GM19324 (cell line): ENCODE measurements around the gene CBL.

Source experiments
- ATAC-seq: cut with Tn5 transposase; IDR thresholded peaks from one replicate; pipeline ENCODE4 v1.9.1; 2021; ENCODE audit warnings: mild to moderate bottlenecking, moderate library complexity; ENCODE audit not compliant: unreplicated experiment, low FRiP score

CBL gene

DNA sequence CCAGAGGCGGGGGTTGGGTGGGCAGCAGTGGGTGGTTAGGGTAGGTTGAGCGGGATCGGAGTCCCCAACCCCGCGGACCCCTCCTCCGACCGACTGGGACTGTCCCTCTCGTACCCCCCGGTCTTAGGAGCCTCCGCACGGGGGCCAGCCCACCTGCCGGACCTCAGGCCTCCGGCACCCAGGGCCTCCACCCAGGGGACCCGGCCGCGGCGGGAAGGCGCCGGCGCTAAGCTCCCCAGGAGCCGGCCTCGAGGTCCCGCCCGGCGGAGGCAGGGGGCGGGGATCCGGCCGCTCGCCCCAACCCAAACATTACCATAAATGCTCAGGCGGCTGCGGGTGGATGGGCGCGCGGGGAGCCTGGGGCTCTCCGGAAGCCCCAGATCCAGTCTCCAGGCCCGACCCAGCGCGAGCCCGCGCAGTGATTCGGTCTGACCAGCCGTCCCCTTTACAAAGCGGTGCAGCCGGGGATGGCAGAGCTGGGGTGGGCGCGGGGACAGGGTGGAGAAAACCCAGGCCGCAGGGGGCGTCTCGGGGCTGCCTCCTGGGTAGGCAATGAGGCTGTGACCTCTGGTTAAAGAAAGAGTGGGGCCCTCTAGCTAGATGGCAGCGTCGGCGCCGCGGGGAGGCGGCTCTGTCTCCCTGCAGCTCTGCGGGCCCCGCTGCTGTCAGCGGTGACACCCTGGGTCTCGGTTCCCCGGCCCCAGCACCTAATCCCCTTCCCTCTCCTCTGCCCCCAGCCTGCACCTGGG is 114.8 kb downstream of the CBL start:
- no peak for ATAC-seq

DNA sequence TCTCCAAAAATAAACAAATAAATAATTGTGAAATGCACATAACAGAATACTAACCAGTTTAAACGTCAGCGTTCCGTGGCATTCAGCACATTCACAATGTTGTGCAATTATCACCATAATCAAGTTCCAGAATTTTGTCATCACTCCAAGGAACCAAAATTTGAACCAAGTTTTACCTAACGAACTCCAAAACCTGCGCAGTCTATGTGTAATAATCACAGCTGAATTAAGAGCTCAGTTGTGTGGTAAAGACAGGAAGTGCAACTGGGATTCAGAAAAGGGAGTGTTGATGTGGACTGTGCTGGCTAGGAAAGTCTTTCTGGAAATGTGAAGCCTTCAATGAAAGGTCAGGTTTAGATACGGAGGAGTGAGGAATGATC is 116.2 kb downstream of the CBL start:
- ATAC-seq: no peak

DNA sequence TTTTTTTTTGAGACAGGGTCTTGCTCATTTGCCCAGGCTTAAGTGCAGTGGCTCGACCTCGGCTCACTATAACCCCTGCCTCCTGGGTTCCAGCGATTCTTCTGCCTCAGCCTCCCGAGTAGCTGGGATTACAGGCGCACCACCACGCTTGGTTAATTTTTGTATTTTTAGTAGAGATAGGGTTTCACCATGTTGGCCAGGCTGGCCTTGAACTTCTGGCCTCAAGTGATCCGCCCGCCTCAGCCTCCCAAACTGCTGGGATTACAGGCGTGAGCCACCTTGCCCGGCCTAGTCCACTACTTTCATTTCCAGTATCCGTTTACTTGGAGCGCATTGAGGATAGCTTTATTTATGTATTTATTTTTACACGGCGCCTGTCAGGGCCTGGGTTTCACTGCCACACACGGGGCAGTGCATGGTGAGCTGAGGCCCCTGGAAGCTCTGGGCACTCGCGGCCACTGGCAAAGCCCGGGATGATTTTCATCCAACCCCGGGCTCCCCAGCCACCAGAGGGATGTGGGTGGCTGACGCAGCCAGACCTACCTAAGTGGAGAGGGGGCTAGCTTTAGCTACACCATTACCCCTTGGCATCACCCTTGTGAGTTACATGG is 116.9 kb downstream of the CBL start:
- no peak for ATAC-seq

DNA sequence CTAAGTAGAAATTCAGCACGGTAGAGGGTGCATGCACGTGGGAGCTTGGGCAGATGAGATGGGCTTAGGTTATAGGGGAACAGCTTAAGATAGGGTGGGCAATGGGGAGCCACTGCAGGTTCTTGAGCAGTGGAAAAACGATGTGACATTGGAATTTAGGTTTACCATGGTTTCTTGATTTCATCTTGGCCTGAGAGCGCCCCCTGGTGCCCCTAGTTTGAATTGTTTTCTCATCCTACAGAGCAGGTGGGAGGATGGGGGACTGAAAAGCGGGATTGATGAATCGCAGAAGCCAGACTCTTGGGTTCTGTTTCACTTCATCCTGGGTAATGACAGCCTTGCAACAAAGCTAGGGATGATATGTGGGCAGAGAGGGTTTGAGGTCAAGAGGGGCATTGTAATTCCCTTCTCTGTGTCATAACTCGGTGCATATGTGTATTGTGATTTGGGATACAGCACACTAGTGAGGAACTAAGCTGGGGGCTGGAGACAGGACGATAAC is 117.4 kb downstream of the CBL start:
- no peak for ATAC-seq

DNA sequence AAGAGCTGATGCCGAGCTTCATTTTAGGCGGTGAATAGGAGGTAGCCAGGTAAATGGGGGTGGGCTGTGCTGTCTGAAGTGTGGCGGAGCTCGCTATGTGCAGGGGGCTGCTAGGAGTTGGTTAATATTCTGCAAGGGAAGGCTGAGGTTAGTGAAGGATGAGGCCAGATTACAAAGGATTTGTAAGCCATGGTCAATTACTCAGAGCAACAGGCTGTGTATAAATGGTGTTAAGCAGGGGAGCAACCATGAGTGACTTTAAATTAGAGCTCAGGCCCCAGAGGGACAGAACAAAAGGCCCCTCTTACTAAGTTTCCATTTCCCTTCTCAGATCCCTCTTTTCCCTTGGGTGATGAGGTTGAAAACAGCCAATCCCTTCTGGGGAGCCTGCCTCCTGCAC is 118.0 kb downstream of the CBL start:
- no peak for ATAC-seq

DNA sequence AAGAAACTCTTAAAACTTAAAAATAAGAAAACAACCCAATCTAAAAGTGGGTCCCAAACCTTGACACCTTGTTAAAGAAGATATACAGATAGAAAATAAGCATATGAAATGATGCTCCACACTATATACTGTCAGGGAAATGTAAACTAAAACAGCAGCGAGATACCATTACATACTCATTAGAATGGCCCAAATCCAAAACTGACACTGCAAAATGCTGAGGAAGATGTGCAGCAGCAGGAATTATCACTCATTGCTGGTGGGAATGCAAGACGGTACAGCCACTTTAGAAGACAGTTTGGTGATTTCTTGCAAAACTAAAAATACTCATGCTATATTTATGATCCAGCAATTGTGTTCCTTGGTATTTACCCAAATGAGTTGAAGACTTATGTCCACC is 123.2 kb downstream of the CBL start:
- no peak for ATAC-seq

DNA sequence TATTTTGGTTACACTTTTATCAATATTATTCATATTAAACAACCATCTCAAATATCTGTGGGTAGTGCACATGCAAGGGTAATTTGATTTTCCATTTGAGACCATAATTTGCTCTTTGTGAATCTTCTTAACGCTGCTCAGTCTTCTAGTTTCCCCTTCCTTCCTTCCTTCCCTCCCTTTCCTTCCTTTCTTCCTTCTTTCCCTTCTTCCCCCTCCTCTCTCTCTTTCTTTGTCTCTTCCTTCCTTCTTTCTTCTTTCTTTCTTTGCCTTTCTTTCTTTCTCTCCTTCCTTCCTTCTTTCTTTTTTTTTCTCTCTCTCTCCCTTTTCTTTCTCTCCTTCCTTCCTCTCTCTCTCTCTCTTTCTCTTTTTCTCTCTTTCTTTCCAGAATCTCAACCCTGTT is 124.1 kb downstream of the CBL start:
- ATAC-seq: no peak

DNA sequence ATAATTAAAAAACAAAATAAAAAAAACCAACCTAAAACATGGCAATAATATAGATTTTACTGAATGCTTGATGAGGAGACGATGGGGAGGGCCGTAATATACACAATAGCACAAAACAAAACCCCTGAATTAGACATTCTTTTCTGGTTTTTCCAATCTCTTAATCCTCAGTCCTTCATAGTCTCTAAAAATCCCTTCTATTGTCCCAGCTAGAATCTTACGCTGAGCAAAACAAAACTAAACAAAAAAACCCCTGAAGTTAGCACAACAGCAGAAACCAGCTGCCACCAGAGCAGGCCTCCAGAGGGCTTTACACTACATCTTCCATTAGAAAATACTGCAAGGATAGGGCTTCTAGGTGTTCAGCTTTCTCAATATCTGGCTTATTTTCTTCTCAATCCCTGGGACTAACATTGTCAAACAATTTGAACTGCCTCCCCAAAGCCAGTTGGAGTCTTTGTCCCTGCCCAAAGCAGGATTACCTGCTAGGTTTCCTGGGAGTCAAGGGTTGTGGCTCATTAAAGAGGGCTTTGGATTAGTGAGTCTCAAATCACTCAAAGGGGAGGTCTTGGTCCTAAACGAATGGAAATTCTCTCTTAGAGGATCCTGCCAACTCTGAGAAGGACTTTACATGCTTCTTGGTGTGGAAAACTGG is 126.1 kb downstream of the CBL start:
- ATAC-seq: no peak

DNA sequence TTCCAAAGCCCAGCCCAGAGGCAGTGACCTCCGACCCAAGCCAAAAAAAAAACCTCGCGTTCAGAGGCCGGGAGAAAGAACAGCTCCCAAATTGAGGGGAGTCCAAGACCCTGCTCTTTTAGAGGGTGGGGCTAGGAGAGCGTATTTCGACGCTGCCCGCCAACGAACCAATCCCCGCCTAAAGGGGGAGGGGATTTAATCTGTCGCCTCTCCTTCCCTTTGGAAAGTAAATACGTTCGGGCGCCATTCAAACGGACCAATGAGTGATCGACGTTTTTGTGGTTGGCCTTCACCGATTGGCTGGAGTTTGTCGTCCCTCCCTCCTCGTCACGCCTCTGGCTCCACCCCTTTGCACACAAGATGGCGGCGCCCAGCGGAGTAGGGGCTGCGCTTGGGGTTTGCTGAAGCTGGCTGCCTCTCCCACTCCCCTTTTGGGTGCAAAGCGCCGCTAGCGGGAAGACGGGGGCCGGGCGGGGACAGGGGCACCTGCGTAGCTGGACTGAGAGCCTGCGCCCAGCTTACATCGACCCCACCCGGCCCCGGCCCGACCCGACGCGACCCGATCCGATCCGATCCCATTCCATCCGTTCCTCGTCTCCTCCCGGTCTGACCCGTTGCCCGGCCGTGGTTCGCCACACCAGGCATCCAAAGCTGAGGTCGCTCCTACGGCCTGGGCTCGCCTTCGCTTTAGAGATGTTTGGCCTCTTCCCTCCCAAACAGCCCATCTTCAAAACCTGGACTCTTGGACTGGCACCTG is 128.2 kb downstream of the CBL start, which contains the start of gene RNF26:
TSS of gene RNF26 (plus strand) at position 354 of the 757 bp plus-strand sequence. CDS start 596 bp downstream, outside the sequence.
- peak; percentile 89 for ATAC-seq

DNA sequence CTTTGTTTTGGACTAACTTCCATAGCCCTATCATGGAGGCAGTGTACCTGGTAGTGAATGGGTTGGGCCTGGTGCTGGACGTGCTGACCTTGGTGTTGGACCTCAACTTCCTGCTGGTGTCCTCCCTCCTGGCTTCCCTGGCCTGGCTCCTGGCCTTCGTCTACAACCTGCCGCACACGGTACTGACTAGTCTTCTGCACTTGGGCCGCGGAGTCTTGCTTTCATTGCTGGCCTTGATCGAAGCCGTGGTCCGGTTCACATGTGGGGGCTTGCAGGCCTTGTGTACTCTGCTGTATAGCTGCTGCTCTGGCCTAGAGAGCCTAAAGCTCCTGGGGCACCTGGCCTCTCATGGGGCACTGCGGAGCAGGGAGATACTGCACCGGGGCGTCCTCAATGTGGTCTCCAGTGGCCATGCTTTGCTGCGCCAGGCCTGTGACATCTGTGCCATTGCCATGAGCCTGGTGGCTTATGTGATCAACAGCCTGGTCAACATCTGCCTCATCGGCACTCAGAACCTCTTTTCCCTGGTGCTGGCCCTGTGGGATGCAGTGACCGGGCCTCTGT is 129.0 kb downstream of the CBL start:
- no peak for ATAC-seq

DNA sequence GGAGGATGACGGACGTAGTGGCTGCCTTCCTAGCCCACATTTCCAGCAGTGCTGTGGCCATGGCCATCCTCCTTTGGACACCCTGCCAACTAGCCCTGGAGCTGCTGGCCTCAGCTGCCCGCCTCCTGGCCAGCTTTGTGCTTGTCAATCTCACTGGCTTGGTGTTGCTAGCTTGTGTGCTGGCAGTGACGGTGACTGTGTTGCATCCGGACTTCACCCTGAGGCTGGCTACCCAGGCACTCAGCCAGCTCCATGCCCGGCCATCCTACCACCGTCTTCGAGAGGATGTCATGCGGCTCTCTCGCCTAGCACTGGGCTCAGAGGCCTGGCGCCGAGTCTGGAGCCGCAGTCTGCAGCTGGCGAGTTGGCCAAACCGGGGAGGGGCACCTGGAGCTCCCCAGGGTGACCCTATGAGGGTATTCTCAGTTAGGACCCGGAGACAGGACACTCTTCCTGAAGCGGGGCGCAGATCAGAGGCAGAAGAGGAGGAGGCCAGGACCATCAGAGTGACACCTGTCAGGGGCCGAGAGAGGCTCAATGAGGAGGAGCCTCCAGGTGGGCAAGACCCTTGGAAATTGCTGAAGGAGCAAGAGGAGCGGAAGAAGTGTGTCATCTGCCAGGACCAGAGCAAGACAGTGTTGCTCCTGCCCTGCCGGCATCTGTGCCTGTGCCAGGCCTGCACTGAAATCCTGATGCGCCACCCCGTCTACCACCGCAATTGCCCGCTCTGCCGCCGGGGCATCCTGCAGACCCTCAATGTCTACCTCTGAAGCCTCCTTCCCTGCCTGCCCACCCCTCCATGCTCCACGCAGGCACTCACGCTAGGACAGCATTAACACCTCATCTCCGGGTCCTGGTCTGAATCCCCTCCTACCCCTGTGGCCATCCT is 129.8 kb downstream of the CBL start:
- ATAC-seq: no peak

DNA sequence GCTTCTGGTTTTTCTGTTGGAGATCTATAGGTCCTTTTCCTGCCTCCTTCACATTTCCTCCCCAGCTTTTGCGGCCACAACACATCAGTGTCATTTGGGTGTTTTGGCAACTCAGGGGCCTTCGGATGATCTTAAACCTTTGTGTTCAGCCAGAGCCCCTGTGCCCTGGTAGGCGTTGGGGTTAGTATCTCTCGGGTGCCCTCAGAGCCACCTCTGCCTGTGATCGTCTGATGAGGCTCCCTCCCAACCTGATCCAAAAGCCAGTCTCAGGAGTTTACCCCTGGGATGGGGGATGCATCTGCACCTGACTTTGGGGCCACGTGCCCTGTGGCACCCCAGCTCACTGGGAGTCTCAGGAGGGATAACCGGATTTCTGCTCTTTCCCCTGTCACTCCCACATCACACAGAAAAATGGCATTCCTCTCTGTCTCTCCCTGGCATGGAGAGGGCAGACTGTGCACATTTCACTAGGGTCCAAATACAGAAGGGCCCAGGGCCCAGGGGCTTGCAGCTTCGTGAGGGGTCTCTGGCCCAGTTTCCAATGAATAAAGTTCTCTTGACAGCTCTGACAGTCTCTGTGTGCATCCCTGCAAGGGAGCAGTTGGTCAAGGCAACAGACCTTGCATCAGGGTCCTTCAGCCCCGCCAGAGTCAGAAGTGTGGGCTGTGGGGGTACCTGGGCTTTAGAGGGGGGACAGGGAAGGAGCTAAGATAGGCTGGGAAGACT is 130.8 kb downstream of the CBL start:
- ATAC-seq: no peak

DNA sequence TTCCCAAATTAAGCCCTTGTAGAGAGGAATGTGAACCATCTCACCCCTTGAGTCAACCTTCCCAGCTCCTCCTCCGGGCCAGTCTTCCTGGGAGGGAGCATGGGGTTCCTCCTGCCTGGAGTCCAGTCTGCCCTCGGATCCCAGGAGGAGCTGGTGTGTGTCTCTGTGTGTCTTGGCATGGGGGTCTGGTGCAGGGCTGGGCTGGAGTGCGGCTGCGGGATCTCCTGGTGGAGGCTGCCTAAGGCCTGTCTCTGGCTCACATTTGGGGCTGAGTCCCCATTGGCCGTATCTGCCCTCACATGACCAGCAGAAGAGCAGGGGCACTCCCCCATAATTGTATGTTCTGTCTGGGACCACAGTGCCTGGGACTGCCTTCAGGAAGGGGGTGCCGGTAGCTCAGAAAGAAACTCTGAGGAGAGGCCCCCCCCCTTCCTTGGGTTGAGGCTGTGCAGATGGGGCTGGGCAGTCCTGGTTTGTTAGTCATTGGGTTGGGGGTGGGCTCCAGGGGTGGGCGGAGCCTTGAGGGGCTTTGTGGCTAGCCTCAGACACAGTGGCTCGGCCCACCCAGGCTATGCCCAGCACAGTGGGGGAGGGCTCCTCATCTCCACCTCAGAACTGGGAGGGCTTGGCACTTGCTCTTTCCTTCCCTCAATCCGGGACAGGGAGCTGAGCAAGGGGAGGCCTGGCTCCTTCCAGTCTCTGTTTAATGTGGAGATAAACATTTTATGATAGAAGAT is 131.6 kb downstream of the CBL start:
- ATAC-seq: no peak

DNA sequence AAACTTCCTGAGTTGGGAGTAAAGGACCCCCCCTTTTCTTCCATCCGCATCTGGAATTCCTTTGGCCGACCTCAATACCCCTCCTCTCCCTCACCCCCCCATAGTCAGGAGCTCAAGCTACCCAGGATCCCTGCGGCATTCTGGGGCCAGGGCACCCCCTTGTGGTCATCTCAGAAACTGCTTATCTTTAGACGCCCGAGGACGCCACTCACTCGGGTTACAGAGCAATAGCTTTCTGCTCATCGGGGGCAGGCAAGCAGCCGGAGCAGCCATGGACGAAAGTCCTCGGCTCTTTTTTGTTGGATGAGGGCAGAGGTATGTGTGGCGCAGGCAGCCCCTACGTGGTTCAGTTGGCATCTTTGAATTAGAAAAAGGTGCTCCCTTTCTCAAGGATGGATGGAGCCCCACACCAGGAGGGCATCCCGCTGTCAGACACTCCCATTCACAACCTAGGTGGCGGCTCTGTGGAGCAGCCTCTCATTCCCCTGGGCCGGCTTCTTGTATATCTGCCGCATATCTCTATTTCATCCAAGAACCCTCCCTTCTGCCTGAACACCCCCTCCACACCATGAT is 132.3 kb downstream of the CBL start:
- ATAC-seq: no peak

DNA sequence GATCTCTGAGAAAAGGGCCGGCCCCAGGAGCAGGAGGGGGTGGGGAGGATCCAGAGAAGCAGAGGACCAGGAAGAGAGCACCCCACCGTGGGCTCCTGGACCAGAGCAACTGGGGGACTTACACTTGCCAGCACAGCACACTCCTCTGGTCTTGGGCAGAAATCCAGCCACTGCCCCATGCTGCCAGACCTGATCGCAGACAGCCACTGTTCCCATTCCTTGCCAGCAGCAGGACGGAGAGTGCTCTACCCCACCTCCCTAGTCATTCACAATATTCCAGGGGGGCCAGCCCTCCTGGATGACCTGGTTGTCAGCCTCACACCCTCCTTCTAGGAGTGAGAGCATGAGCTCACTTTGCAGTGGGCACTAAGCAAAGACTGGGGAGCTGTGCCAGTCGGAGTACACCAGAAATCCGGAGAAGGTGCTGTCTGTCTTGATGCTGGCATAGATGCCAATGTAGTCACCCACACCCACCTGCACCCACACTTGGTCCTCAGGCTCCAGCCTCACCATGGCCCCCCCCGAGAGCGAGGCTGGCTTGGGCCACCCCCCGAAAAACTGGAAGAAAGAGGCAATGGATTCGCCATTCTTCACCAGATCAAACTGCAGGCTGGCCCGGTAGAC is 132.9 kb downstream of the CBL start:
- ATAC-seq: no peak

DNA sequence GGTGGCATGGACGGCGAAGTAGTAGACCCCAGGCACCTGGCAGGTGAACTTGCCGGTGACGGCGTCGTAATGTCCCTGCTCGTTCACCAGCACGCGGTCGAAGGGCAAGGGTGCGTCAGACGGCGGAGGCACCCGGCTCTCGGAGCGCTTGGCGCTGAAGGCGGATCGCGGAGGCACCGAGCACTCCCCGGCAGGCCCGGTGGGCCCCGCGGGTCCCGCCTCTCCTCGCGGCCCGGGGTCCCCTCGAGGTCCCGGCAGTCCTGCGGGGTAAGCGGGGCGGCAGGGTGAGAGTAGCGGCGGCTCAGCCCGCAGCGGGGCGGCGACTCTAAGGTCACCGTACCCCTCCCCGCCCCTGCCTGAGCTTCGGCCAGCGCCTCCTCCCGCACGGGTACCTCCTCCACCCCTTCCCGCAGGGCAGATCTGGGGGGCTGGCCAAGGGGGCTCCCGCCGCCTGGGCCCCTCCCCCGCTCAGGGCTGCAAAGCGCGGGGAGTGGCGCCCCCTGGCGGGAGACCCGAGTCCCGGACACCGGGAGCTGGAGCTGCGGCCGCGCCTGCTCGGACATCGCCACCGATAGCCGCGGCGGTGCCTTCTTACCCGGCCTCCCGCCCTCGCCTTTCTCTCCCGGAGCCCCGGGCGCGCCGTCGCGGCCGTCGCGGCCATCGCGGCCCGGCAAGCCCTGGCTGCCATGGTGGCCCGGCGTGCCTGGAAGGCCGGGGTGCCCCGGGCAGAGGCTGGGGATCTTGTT is 133.6 kb downstream of the CBL start:
- no peak for ATAC-seq
